Gastrocnemius medialis (tissue), 4 donors: ENCODE measurements around the gene SBK3. TPM values are rescaled to one million over a fixed set of nuclear protein-coding genes. Genes with fewer than 3 reads are reported as not detected.
A peak's percentile ranks its signal among the peaks of the same experiment; 100 is the strongest.

Experiments used
- ATAC-seq, 2 donors: fragments of 150-250 bp; one replicate each; pipeline ENCODE4 v1.9.1; 2016
- DNase-seq, 2 donors: peaks; one replicate each; pipeline ENCODE4 v3.0.0-alpha.2; 2019
- H3K27ac ChIP-seq, 4 donors: fragments of 200-600 bp; sonication (generic); 1 replicate in 1 of 4; 2 replicates in 3 of 4; pipeline ENCODE4 v1.5.1; 2016 to 2018; ENCODE audit warnings: mild to moderate bottlenecking in 2 of 4, moderate library complexity in 1 of 4
- H3K27me3 ChIP-seq, 3 donors: fragments of 200-600 bp; sonication (generic) in 2 of 3; 1 replicate in 1 of 3; 2 replicates in 2 of 3; pipeline versions ENCODE4 v1.5.1 to v1.6.0; 2016 to 2019; ENCODE audit warnings: mild to moderate bottlenecking in 1 of 3, moderate library complexity in 1 of 3
- H3K36me3 ChIP-seq, 2 donors: fragments of 200-600 bp; sonication (generic) in 1 of 2; one replicate each; pipeline ENCODE4 v1.5.1; 2017 to 2018
- H3K4me1 ChIP-seq, 2 donors: fragments of 200-600 bp; sonication (generic) in 1 of 2; one replicate each; pipeline ENCODE4 v1.5.1; 2016 to 2017; ENCODE audit warnings: mild to moderate bottlenecking in 2 of 2
- H3K4me3 ChIP-seq, 4 donors: fragments of 200-600 bp; sonication (generic) in 3 of 4; 1 replicate in 1 of 4; 2 replicates in 3 of 4; pipeline ENCODE4 v1.5.1; 2016 to 2019; ENCODE audit warnings: mild to moderate bottlenecking in 2 of 4
- H3K9me3 ChIP-seq, 3 donors: fragments of 200-600 bp; sonication (generic) in 2 of 3; 1 replicate in 1 of 3; 2 replicates in 2 of 3; pipeline ENCODE4 v1.5.1; 2016 to 2019
- POLR2A ChIP-seq, 2 donors: fragments of 450-650 bp; IDR thresholded peaks; one replicate each; pipeline ENCODE4 v1.6.1; 2017; ENCODE audit warnings: antibody characterized with exemption in 2 of 2, mild to moderate bottlenecking in 2 of 2, moderate library complexity in 2 of 2
- in situ Hi-C, 4 donors: fragments of 200-750 bp; cut with MboI; loops; one replicate each; pipeline versions ENCODE4 v1.15.0 to v1.8.0; 2017; ENCODE audit warnings: low sequenced_read_pairs in 4 of 4
- intact Hi-C: fragments of 100-400 bp; cut with DNase I; formaldehyde crosslinking; loops from one replicate; pipeline ENCODE4 v1.15.1; 2023; ENCODE audit warnings: low total_unique reads
- total RNA-seq, 4 donors: library from RNA; depleted of rRNA; stranded (reverse); fragments of >200 nt; gene quantifications; one replicate each; pipeline versions ENCODE4 v1.1.0 to v1.2.3, GENCODE V29; 2016
- TF ChIP-seq, protein P1 (sequence below), 5 experiments: fragments of 450-650 bp in 3 of 5; fragments of 200-600 bp in 2 of 5; sonication (generic) in 2 of 5; IDR thresholded peaks in 4 of 5; conservative IDR thresholded peaks in 1 of 5; 1 replicate in 4 of 5; 2 replicates in 1 of 5; pipeline ENCODE4 v1.5.1; 2016 to 2019; ENCODE audit warnings: antibody characterized with exemption in 5 of 5, mild to moderate bottlenecking in 3 of 5, moderate library complexity in 3 of 5

Gene SBK3
- total RNA-seq, 4 donors from 2014 or later: 3.1 to 24.1 (median 6.8) TPM

DNA sequence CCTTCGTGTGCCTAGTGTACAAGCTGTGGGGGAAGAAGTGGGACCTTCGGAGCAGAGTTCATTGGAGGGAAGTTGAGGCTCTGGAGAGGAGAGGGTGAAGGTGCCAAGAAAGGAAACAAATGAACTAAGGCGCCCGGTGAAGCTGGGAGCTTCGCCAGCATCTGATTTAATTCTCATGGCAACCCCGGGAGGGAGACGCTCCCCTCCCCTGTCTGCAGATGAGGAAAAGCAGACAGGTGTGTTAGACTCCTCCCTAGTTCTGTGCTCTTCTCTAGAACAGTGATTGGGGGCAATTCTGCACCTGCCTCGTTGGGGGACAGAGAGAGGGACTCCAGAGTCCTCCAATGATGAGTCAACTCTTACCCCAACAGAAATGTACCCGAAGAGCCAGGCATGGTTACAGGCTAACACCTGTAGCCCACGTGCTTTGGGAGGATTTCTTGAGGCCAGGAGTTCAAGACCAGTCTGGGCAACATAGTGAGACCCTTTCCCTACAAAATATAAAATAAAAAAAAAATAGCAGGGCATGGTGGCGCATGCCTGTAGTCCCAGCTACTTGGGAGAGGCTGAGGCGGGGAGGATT is 52.9 kb downstream of the SBK3 start:
- no peak for TF ChIP-seq POLR2A (IDR thresholded peaks at IDR 0.05)
- TF ChIP-seq, protein P1, sequence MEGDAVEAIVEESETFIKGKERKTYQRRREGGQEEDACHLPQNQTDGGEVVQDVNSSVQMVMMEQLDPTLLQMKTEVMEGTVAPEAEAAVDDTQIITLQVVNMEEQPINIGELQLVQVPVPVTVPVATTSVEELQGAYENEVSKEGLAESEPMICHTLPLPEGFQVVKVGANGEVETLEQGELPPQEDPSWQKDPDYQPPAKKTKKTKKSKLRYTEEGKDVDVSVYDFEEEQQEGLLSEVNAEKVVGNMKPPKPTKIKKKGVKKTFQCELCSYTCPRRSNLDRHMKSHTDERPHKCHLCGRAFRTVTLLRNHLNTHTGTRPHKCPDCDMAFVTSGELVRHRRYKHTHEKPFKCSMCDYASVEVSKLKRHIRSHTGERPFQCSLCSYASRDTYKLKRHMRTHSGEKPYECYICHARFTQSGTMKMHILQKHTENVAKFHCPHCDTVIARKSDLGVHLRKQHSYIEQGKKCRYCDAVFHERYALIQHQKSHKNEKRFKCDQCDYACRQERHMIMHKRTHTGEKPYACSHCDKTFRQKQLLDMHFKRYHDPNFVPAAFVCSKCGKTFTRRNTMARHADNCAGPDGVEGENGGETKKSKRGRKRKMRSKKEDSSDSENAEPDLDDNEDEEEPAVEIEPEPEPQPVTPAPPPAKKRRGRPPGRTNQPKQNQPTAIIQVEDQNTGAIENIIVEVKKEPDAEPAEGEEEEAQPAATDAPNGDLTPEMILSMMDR (IDR thresholded peaks at IDR 0.05 in 4 of 5, conservative IDR thresholded peaks at IDR 0.05 in 1 of 5): no peak
- DNase-seq (no peak), ATAC-seq (no peak)
- peaks cover 0 to 5% (median 0%) of the 10 kb centered on the region in 3 donors for H3K27me3 ChIP-seq
- no peak overlapping the region for H3K4me3 ChIP-seq
- H3K9me3 ChIP-seq: no peaks in the 10 kb centered on the region
- in situ Hi-C loops (no loop called here), intact Hi-C loops (no loop called here)
- peak overlapping the region in 1 of 4 donors; percentile 78 for H3K27ac ChIP-seq
- no peaks in the 10 kb centered on the region for H3K4me1 ChIP-seq
- no peaks in the 10 kb centered on the region for H3K36me3 ChIP-seq

DNA sequence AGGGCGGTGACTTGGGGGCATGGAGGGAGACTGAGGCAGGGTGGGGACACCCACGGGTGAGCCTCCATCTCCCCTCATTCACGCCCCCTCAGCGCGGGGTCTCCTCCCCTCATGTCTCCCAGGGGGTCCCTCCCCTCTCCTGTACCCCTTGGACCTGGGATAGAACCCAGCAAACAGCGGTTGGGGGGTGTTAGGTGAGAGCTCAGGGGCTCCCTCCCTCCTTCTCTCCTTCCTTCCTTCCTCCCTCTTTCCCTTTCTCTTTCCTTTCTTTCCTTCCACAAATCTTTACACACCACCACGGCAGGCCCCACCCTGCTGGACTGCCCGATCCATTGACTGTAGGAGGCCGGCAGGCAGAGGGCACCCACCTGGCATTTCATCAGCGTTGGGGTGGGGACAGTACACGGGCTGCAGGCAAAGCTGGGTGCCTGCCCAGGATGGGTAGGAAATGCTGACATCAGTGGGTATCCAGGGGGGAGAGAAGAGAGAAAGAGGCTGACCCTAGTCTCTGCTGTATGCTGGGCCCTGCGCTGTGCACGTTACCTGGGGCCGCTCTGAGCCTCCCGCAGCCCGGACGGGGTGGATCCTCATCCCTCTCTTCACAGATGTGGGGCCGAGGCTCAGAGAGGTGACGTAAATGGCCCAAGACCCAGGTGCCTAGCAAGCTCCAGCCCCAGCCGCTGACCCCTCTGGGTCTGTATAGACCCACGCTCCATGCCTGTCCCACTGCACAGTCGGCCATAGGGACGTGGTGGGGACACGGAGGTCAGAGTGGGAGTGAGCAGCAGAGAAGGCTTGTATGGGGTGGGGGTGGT is 53.6 kb downstream of the SBK3 start:
- peaks cover 2 to 4% of the 10 kb centered on the region in 2 donors for H3K4me1 ChIP-seq
- ATAC-seq (no peak), DNase-seq (no peak)
- TF ChIP-seq, protein P1 (IDR thresholded peaks at IDR 0.05 in 4 of 5, conservative IDR thresholded peaks at IDR 0.05 in 1 of 5): no peak
- no peak for TF ChIP-seq POLR2A (IDR thresholded peaks at IDR 0.05)
- H3K36me3 ChIP-seq: no peaks in the 10 kb centered on the region
- H3K27ac ChIP-seq: peak overlapping the region in 1 of 4 donors; percentile 18
- H3K27me3 ChIP-seq: peaks cover 0 to 5% (median 0%) of the 10 kb centered on the region in 3 donors
- intact Hi-C loops: no loop called here
- in situ Hi-C loops: no loop called here
- no peak overlapping the region for H3K4me3 ChIP-seq
- no peaks in the 10 kb centered on the region for H3K9me3 ChIP-seq

Other genes starting within 250 kb of the SBK3 start
- 1 to 10 TPM in 1 of 4 donors, under 1 TPM in 1, not detected in 2; 0.40 to 3.3 TPM for gene TMEM150B, start 220.2 kb downstream of the SBK3 start, total RNA-seq
- gene KMT5C, start 205.7 kb downstream of the SBK3 start, total RNA-seq: 1 to 10 TPM; 2.5 to 5.4 (median 4.5) TPM
- not detected for gene COX6B2, start 190.8 kb downstream of the SBK3 start, total RNA-seq
- gene GARIN5B, start 182.3 kb downstream of the SBK3 start, total RNA-seq: not detected
- gene IL11, start 175.1 kb downstream of the SBK3 start, total RNA-seq: under 1 TPM in 1 of 4 donors, not detected in 3; 0.66 TPM
- not detected for gene TMEM190, start 168.7 kb downstream of the SBK3 start, total RNA-seq
- gene TMEM238, start 161.3 kb downstream of the SBK3 start, total RNA-seq: 1 to 10 TPM; 1.3 to 4.7 (median 2.1) TPM
- 100 to 1,000 TPM; 123 to 278 (median 206) TPM for gene RPL28, start 159.6 kb downstream of the SBK3 start, total RNA-seq
- 10 to 100 TPM in 3 of 4 donors, 1 to 10 TPM in 1; 7.7 to 14.6 (median 13.4) TPM for gene UBE2S, start 137.8 kb downstream of the SBK3 start, total RNA-seq
- gene SHISA7, start 102.2 kb downstream of the SBK3 start, total RNA-seq: not detected
- gene ISOC2, start 83.9 kb downstream of the SBK3 start, total RNA-seq: 100 to 1,000 TPM in 1 of 4 donors, 10 to 100 TPM in 3; 59.7 to 101 (median 88.7) TPM
- gene C19orf85, start 80.8 kb downstream of the SBK3 start, total RNA-seq: not detected
- 10 to 100 TPM in 3 of 4 donors, 1 to 10 TPM in 1; 7.4 to 22.3 (median 14.1) TPM for gene ZNF628, start 68.9 kb downstream of the SBK3 start, total RNA-seq
- 1 to 10 TPM in 2 of 4 donors, under 1 TPM in 2; 0.40 to 2.5 (median 1.1) TPM for gene NAT14, start 60.4 kb downstream of the SBK3 start, total RNA-seq
- gene SSC5D, start 57.1 kb downstream of the SBK3 start, total RNA-seq: 1 to 10 TPM in 2 of 4 donors, under 1 TPM in 2; 0.53 to 2.2 (median 1.1) TPM
- 1 to 10 TPM in 3 of 4 donors, not detected in 1; 1.5 to 3.0 (median 1.6) TPM for gene SBK2, start 8.4 kb downstream of the SBK3 start, total RNA-seq
- gene ZNF579, start 35.3 kb upstream of the SBK3 start, total RNA-seq: 10 to 100 TPM; 15.0 to 19.3 (median 16.8) TPM
- 10 to 100 TPM in 1 of 4 donors, 1 to 10 TPM in 3; 6.8 to 11.2 (median 7.4) TPM for gene FIZ1, start 54.0 kb upstream of the SBK3 start, total RNA-seq
- gene ZNF524, start 54.7 kb upstream of the SBK3 start, total RNA-seq: 10 to 100 TPM; 35.6 to 61.7 (median 47.0) TPM
- 10 to 100 TPM; 10.3 to 23.4 (median 15.2) TPM for gene ZNF865, start 60.1 kb upstream of the SBK3 start, total RNA-seq
- 1 to 10 TPM; 6.0 to 10.0 (median 8.2) TPM for gene ZNF784, start 79.0 kb upstream of the SBK3 start, total RNA-seq
- 10 to 100 TPM in 1 of 4 donors, 1 to 10 TPM in 3; 1.5 to 12.3 (median 7.2) TPM for gene ZNF580, start 95.5 kb upstream of the SBK3 start, total RNA-seq
- 10 to 100 TPM in 3 of 4 donors, 1 to 10 TPM in 1; 9.9 to 17.3 (median 13.7) TPM for gene ZNF581, start 98.1 kb upstream of the SBK3 start, total RNA-seq
- 10 to 100 TPM in 2 of 4 donors, 1 to 10 TPM in 2; 6.3 to 21.2 (median 12.6) TPM for gene CCDC106, start 102.7 kb upstream of the SBK3 start, total RNA-seq
- gene U2AF2, start 109.5 kb upstream of the SBK3 start, total RNA-seq: 10 to 100 TPM; 38.1 to 60.2 (median 50.1) TPM
- 100 to 1,000 TPM in 3 of 4 donors, 10 to 100 TPM in 1; 58.7 to 214 (median 190) TPM for gene EPN1, start 129.7 kb upstream of the SBK3 start, total RNA-seq
- not detected for gene NLRP9, start 192.9 kb upstream of the SBK3 start, total RNA-seq
- not detected for gene RFPL4A, start 213.6 kb upstream of the SBK3 start, total RNA-seq
- gene RFPL4AL1, start 223.6 kb upstream of the SBK3 start, total RNA-seq: not detected